Medulla oblongata (tissue), 1 donor: ENCODE measurements around the gene WDR45.

Source experiments
- DNase-seq: peaks from one replicate; pipeline ENCODE4 v3.0.0-alpha.2; 2015; ENCODE audit errors: extremely low spot score

Gene WDR45

DNA sequence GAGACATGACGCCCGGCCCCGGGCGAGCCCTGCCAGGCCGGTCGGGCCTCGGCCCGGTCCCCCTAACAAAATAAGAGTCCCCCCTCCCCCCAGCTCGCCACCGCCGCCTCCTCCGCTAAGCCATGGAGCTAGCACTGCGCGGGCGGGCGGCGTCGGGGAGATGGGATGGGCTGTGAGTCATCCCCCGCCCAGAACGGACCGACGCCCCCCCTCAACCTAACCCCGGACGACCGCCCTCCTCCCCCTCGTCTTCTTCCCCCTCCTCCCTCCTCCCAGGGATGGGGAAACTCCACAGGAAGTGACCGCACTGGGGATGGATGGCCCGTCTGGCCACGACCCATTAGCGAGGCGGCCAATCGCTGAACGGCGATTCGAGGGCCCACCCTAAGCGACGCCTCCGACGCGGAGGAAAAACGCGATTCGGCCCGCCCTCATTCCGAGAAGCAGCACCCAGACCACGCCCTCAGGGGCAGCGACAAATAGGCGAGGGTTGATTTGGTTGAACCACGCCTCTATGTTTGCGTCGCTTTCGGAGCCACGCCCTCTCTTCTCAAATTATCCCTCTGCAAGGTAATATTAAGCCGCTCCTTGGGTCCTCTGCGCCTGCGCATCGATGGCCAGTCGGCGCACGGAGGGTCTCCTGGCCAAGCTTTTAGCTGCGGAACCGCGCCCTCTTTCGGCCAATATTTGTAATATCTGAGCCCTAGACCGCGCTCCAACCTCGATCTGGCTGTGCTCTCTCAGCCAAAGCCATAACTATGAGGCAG lies 36.3 kb downstream of the WDR45 start, which contains the start of gene TFE3:
Gene TFE3 (minus strand): TSS at position 138 of the 767 bp plus-strand sequence. CDS start 131 bp downstream, at position 7.
- peak; percentile 98 for DNase-seq

GRCh38 chrX:49042581-49043219 lies 37.0 kb downstream of the WDR45 start:
- peak; percentile 6 for DNase-seq

DNA sequence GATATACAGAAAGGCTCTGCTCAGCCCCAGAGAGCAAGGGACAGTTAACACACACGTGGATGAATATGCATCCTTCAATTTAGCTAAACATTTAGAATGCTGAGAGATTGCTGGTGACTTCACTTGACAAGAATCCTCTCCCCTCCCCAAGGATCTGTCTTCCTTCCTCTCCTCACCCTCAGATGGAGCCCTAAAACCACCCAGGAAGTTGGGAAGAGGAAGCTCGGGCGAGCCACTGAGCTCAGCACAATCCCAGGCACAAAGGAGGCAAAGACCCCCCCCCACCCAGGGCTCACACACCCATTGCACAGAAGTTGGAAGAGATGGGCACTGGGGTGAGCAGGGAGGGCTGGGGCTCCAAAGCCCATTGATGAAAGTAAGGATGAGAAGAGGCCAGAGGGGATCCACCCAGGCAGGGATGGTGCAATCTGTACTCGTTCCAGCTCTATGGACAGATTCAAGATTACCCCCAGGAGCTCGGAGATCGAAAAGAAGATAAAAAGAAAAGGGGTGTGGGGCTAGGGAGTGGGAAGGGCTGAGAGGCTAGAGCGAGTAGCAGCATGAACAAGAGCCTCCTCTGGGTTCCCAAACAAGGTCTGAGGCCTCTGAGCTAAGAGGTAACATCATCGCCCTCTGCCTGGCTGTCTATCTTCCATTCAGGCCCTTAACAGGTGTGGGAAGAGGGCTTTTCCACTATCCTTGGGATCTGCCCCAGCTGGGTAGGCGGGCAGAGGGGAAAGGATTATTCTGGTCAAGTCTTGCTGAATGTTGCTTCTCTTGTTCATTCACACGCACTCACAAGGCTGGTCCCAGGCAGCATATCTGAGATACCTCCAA lies 37.7 kb downstream of the WDR45 start:
- DNase-seq = peak; percentile 25

DNA sequence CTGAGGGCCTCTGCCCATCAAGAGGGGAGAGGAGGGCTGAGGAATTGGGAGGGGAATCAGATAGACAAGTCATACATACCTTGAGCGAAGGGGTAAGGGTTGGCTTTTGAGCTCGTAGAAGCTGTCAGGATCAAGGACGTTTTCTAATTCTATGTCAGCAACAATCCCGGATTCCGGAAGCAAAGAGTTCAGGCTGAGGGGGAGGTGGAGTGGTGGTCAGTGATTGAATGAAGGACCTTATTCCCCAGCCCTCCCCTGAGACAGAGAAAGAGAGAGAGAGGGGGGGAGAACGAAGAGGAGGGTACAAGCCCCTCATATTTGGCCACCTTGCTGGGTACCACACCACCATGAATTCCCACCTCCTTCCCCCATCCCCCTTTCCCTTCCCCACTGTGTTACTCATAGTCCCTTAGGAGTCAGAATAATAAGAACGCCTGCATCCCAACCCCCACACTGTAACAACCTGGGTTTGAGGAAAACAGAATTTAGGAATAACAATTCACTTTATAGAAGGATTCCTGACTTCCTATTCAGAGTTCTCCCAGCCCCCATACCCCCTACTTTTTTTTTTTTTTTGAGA lies 39.2 kb downstream of the WDR45 start:
- no peak for DNase-seq

GRCh38 chrX:49039598-49040375 lies 39.9 kb downstream of the WDR45 start:
- DNase-seq = peak; percentile 85

- DNase-seq = no peak
These were observed 41.7 kb downstream of the WDR45 start for GRCh38 chrX:49037883-49038475.

GRCh38 chrX:49030283-49030682 lies 49.4 kb downstream of the WDR45 start:
- DNase-seq = no peak

DNA sequence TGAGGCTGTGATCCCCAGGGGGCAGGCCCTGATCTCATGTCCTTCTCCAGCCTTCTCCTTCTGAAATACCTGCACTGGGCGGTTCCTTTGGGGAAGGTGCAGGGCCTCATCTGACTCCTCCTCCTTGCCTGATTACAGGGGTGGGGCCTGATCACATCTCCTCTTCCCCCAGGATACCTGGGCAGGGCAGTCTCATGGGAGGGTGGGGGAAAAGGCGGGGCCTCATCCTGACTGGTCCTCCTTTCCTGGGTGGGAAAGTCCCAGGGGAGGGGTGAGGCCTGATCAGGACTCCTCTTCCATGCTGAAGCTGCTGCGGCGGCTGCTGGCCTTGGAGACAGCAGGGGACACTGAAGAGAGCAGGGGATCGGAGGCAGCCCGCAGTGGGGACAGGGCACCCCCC lies 49.8 kb downstream of the WDR45 start:
- DNase-seq = no peak
